Suprapubic skin (tissue), 4 donors: Measurements from ENCODE around the gene ATXN10. TPM values are rescaled to one million over a fixed set of nuclear protein-coding genes. Genes with fewer than 3 reads are reported as not detected.

Source experiments
- DNase-seq, 2 donors: peaks; one replicate each; pipeline ENCODE4 v3.0.0-alpha.2; 2019; ENCODE audit warnings: low spot score in 2 of 2
- H3K27ac ChIP-seq: fragments of 200-600 bp; sonication (generic); one replicate; pipeline ENCODE4 v1.5.1; 2019
- H3K27me3 ChIP-seq: fragments of 200-600 bp; sonication (generic); one replicate; pipeline ENCODE4 v1.5.1; 2019
- H3K36me3 ChIP-seq: fragments of 200-600 bp; sonication (generic); one replicate; pipeline ENCODE4 v1.5.1; 2019
- H3K4me1 ChIP-seq: fragments of 200-600 bp; sonication (generic); one replicate; pipeline ENCODE4 v1.5.1; 2019
- H3K4me3 ChIP-seq: fragments of 200-600 bp; sonication (generic); one replicate; pipeline ENCODE4 v1.5.1; 2019; ENCODE audit warnings: mild to moderate bottlenecking
- H3K9me3 ChIP-seq: fragments of 200-600 bp; sonication (generic); one replicate; pipeline ENCODE4 v1.5.1; 2019
- EP300 ChIP-seq: sonication (generic); formaldehyde crosslinking; IDR thresholded peaks from one replicate; pipeline ENCODE4 v1.6.1; 2017; ENCODE audit warnings: antibody characterized with exemption
- POLR2A ChIP-seq, 2 donors: fragments of 450-650 bp; IDR thresholded peaks; one replicate each; pipeline ENCODE4 v1.6.1; 2017; ENCODE audit warnings: antibody characterized with exemption in 2 of 2, mild to moderate bottlenecking in 2 of 2, moderate library complexity in 2 of 2
- POLR2AphosphoS5 ChIP-seq, 3 donors: sonication (generic); formaldehyde crosslinking; IDR thresholded peaks; one replicate each; pipeline ENCODE4 v1.6.1; 2017; ENCODE audit warnings: antibody characterized with exemption in 3 of 3
- WGBS: methylation state at CpG from one replicate; pipeline ENCODE4 v1.1.5; 2018; 5-methylcytosine and 5-hydroxymethylcytosine counted together
- total RNA-seq, 4 donors: library from RNA; depleted of rRNA; stranded (reverse); fragments of >200 nt; gene quantifications; one replicate each; pipeline ENCODE4 v1.1.0, GENCODE V29; 2016
- TF ChIP-seq, protein P1 (sequence below), 2 donors: fragments of 200-600 bp in 1 of 2; fragments of 450-650 bp in 1 of 2; sonication (generic) in 1 of 2; IDR thresholded peaks; one replicate each; pipeline ENCODE4 v1.5.1; 2016 to 2019; ENCODE audit warnings: antibody characterized with exemption in 2 of 2, mild to moderate bottlenecking in 1 of 2, moderate library complexity in 1 of 2

The ATXN10 gene
- total RNA-seq, 4 donors from 2014 or later = 63.2 to 79.0 (median 68.8) TPM

DNA sequence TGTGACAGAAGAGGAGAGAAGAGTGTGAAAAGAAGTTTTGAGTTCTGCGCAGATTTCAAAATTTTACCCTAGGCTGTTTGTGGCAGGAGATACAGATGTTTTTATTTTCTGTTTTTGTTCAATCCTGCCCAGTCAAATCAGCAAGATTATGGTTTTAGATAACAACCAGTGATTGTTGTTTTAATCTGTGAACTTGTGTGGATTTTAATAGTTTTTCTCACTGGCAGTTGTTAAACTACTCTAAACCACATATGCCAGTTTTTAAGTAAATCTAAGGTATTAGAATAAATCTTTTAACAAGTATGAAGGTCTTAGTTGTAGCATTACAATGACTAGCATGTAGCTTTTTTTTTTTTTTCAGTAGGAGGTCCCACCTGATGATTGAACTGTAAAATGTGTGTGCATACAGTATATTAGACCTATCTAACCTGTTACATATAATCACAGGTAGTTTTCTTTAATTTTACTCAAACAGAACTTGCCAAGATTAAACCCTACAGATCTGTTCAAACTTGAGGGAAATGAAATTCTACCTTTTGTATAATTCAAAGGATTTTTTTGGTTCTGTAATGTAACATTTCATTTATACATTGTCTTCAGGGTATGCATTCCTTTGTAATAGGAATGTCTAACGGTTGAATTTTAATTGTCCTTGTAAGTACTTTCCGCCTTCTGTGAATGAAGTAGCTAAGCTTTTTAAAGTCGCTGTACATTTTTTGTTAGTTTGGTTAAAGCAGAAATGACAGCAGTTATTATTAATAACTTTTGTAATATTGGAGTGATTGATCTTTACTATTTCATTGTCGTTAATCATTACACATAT, 13.3 kb downstream of the ATXN10 start:
- H3K27me3 ChIP-seq = no peaks in the 10 kb centered on the region
- no peaks in the 10 kb centered on the region for H3K9me3 ChIP-seq
- no peaks in the 10 kb centered on the region for H3K36me3 ChIP-seq
- no peak overlapping the region for H3K4me3 ChIP-seq
- no peak overlapping the region for H3K27ac ChIP-seq
- TF ChIP-seq EP300 (no peak), POLR2A (IDR thresholded peaks at IDR 0.05) (no peak), POLR2AphosphoS5 (IDR thresholded peaks at IDR 0.05) (no peak)
- TF ChIP-seq, protein P1, sequence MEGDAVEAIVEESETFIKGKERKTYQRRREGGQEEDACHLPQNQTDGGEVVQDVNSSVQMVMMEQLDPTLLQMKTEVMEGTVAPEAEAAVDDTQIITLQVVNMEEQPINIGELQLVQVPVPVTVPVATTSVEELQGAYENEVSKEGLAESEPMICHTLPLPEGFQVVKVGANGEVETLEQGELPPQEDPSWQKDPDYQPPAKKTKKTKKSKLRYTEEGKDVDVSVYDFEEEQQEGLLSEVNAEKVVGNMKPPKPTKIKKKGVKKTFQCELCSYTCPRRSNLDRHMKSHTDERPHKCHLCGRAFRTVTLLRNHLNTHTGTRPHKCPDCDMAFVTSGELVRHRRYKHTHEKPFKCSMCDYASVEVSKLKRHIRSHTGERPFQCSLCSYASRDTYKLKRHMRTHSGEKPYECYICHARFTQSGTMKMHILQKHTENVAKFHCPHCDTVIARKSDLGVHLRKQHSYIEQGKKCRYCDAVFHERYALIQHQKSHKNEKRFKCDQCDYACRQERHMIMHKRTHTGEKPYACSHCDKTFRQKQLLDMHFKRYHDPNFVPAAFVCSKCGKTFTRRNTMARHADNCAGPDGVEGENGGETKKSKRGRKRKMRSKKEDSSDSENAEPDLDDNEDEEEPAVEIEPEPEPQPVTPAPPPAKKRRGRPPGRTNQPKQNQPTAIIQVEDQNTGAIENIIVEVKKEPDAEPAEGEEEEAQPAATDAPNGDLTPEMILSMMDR (IDR thresholded peaks at IDR 0.05) = no peak
- H3K4me1 ChIP-seq = peaks cover 25% of the 10 kb centered on the region
- no peak for DNase-seq
- 84% methylated on average over 5 of the region's 5 CpGs for WGBS

DNA sequence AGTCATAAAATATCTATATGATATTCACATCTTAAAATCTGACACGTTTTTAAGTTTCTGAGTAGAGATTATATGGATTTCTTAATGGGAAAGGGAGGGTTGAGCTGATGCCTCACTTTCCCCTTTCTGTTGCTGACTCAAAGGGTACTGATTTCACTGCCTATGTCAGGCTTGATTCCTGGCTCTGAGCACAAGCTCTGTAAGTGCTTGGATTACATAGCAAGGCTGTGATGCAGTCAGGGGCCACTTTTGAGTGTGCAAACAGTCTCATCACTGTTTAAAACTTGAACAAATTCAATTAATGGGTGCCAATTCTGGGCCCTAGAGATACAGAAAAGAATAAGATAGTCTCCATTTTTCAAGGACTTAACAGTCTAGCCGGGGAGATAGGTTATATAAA, 14.4 kb downstream of the ATXN10 start:
- Histone ChIP-seq H3K4me3 (no peak overlapping the region), H3K27me3 (no peaks in the 10 kb centered on the region), H3K4me1 (peaks cover 25% of the 10 kb centered on the region), H3K27ac (no peak overlapping the region), H3K9me3 (no peaks in the 10 kb centered on the region), H3K36me3 (no peaks in the 10 kb centered on the region)
- 64% methylated on average over 2 of the region's 2 CpGs for WGBS
- DNase-seq = no peak
- TF ChIP-seq, protein P1 (IDR thresholded peaks at IDR 0.05) = no peak
- TF ChIP-seq POLR2A (IDR thresholded peaks at IDR 0.05) = no peak

DNA sequence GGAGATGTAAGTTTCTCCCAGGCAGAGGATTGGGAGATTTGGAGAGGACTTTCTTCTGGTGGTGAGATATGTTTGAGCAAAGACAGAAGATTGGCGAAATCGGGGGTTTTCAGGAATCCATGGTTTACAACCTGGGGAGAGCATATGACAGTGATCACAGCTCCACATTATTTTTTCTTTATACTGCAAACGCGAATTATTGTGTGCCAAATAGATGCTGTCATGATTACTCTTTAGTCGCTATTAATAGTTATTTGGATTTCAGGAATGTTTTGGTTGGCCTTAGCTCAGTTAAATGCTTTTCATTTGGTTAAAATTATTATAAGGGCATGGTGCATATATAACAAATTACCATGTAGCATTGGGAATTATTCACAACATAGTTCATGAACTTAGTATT, 15.2 kb downstream of the ATXN10 start:
- WGBS = 32% methylated on average over 5 of the region's 5 CpGs
- Histone ChIP-seq H3K4me1 (peaks cover 25% of the 10 kb centered on the region), H3K27ac (no peak overlapping the region)

DNA sequence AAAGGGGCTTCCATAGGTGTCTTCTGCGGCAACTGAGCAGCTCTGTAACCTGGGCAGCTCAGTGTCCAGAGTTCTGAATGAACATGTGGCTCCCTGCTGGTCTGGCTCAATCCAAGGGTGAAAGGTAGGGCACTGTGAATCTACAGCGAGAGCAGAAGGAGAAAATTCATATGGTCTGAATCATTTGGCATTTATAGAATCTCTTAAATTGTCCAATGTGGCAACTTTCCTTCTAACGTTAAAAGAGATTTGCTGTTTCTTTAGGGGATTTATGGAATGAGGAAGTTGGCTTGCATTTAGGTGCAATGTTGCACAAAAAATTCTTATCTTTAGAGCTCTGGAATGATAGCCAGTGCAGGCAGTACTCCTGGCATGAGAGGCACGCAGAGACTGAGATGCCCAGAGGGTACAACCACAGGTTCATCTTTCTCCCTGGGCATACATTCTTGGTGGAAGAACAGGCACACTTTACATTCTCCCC, 17.0 kb downstream of the ATXN10 start:
- 40% methylated on average over 4 of the region's 4 CpGs for WGBS
- Histone ChIP-seq H3K4me1 (peaks cover 25% of the 10 kb centered on the region), H3K36me3 (peaks cover 19% of the 10 kb centered on the region), H3K9me3 (no peaks in the 10 kb centered on the region), H3K27me3 (no peaks in the 10 kb centered on the region), H3K27ac (no peak overlapping the region), H3K4me3 (no peak overlapping the region)
- no peak for DNase-seq
- TF ChIP-seq POLR2AphosphoS5 (IDR thresholded peaks at IDR 0.05) (no peak), POLR2A (IDR thresholded peaks at IDR 0.05) (no peak), EP300 (no peak)
- TF ChIP-seq, protein P1 (IDR thresholded peaks at IDR 0.05) = no peak

More for the DNA sequence above, 15.2 kb downstream of the ATXN10 start:
- H3K27me3 ChIP-seq = no peaks in the 10 kb centered on the region
- TF ChIP-seq, protein P1 (IDR thresholded peaks at IDR 0.05) = no peak
- TF ChIP-seq POLR2AphosphoS5 (IDR thresholded peaks at IDR 0.05) (no peak), EP300 (no peak), POLR2A (IDR thresholded peaks at IDR 0.05) (no peak)
- H3K4me3 ChIP-seq = no peak overlapping the region
- peaks cover 4% of the 10 kb centered on the region for H3K36me3 ChIP-seq
- H3K9me3 ChIP-seq = no peaks in the 10 kb centered on the region
- no peak for DNase-seq

DNA sequence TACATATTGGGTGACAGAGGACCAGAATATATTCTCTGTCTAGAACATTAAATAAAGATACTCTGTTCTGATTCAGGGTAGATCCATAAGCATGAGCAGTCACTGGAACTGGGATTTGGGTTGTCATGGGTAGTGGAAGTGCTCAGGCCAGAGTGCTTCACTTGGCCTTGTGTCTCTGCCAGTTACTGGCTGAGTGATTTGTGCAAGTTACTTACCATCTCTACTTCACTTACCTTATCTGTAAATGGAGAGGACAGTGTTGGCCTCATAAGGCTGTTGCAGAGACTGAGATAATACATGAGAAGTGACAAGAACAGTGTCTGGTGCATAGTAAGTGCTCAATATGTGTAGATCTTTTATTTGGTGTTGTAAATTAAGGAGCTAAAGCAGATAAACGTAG, 17.6 kb downstream of the ATXN10 start:
- no peaks in the 10 kb centered on the region for H3K9me3 ChIP-seq
- WGBS = 97% methylated on average over 1 of the region's 1 CpG
- DNase-seq = no peak
- TF ChIP-seq POLR2AphosphoS5 (IDR thresholded peaks at IDR 0.05) (no peak), EP300 (no peak), POLR2A (IDR thresholded peaks at IDR 0.05) (no peak)
- TF ChIP-seq, protein P1 (IDR thresholded peaks at IDR 0.05) = no peak
- H3K4me1 ChIP-seq = peaks cover 20% of the 10 kb centered on the region
- H3K27ac ChIP-seq = no peak overlapping the region
- H3K27me3 ChIP-seq = no peaks in the 10 kb centered on the region
- no peak overlapping the region for H3K4me3 ChIP-seq
- H3K36me3 ChIP-seq = peaks cover 25% of the 10 kb centered on the region
